ENCODE data around the gene FAM199X.

- no peak for TF ChIP-seq EP300 (IDR thresholded peaks at IDR 0.05)
- no peak for TF ChIP-seq POLR2A (IDR thresholded peaks at IDR 0.05)
- TF ChIP-seq POLR2AphosphoS5 (IDR thresholded peaks at IDR 0.05) = no peak
Observed at GRCh38 chrX:104151037-104151436, 15.2 kb upstream of the FAM199X start.

Data from stomach (tissue), 4 donors.